Measurements from ENCODE around the gene CHST1.

GRCh38 chr11:45641961-45642360, 23.5 kb downstream of the CHST1 start:
- TF ChIP-seq CTCF (IDR thresholded peaks at IDR 0.05; ENCODE audit: insufficient read depth, low read depth, low read length) (no peak), EZH2 (IDR thresholded peaks at IDR 0.05; ENCODE audit: insufficient read depth, low read length) (no peak)

Data from astrocyte (in vitro differentiated cells and primary cell).